Measurements from ENCODE around the gene TANC2. TPM values are rescaled to one million over a fixed set of nuclear protein-coding genes. Genes with fewer than 3 reads are reported as not detected.

TANC2 gene
- 10 to 100 TPM; 26.4 to 30.9 (median 27.1) TPM for polyA plus RNA-seq (ENCODE audit: insufficient read length in 3 of 3)

GRCh38 chr17:62965686-62966425 lies at the start of gene TANC2:
Gene TANC2 (plus strand): TSS chr17:62966235. CDS start chr17:63009560, 43,325 bp downstream.
- DNase-seq (ENCODE audit: low read depth in 3 of 3, low spot score in 2 of 3): peak; percentile 72 to 76 (median 75)

GRCh38 chr17:62916684-62917571 lies 49.1 kb upstream of the TANC2 start:
- DNase-seq (ENCODE audit: low read depth in 3 of 3, low spot score in 2 of 3): no peak

GRCh38 chr17:62919388-62919787 lies 46.6 kb upstream of the TANC2 start:
- no peak for DNase-seq (ENCODE audit: low read depth in 3 of 3, low spot score in 2 of 3)

GRCh38 chr17:62920300-62920699 lies 45.7 kb upstream of the TANC2 start:
- DNase-seq (ENCODE audit: low read depth in 3 of 3, low spot score in 2 of 3): no peak

- no peak for DNase-seq (ENCODE audit: low read depth in 3 of 3, low spot score in 2 of 3)
Observed at GRCh38 chr17:62921817-62922216, 44.2 kb upstream of the TANC2 start.

GRCh38 chr17:62923258-62924150 lies 42.5 kb upstream of the TANC2 start:
- no peak for DNase-seq (ENCODE audit: low read depth in 3 of 3, low spot score in 2 of 3)

GRCh38 chr17:62925267-62925836 lies 40.7 kb upstream of the TANC2 start:
- DNase-seq (ENCODE audit: low read depth in 3 of 3, low spot score in 2 of 3): no peak

GRCh38 chr17:62927083-62927482 lies 39.0 kb upstream of the TANC2 start:
- no peak for DNase-seq (ENCODE audit: low read depth in 3 of 3, low spot score in 2 of 3)

- no peak for DNase-seq (ENCODE audit: low read depth in 3 of 3, low spot score in 2 of 3)
Observed at GRCh38 chr17:62929320-62929719, 36.7 kb upstream of the TANC2 start.

GRCh38 chr17:62931101-62931500 lies 34.9 kb upstream of the TANC2 start:
- DNase-seq (ENCODE audit: low read depth in 3 of 3, low spot score in 2 of 3): no peak

GRCh38 chr17:62933501-62934385 lies 32.3 kb upstream of the TANC2 start:
- no peak for DNase-seq (ENCODE audit: low read depth in 3 of 3, low spot score in 2 of 3)

GRCh38 chr17:62935098-62935497 lies 30.9 kb upstream of the TANC2 start:
- no peak for DNase-seq (ENCODE audit: low read depth in 3 of 3, low spot score in 2 of 3)

GRCh38 chr17:62935523-62935922 lies 30.5 kb upstream of the TANC2 start:
- DNase-seq (ENCODE audit: low read depth in 3 of 3, low spot score in 2 of 3): no peak

- no peak for DNase-seq (ENCODE audit: low read depth in 3 of 3, low spot score in 2 of 3)
Observed at GRCh38 chr17:62937606-62938005, 28.4 kb upstream of the TANC2 start.

GRCh38 chr17:62941358-62941991 lies 24.6 kb upstream of the TANC2 start:
- DNase-seq (ENCODE audit: low read depth in 3 of 3, low spot score in 2 of 3): no peak

- no peak for DNase-seq (ENCODE audit: low read depth in 3 of 3, low spot score in 2 of 3)
Observed at GRCh38 chr17:62948370-62948769, 17.7 kb upstream of the TANC2 start.

- DNase-seq (ENCODE audit: low read depth in 3 of 3, low spot score in 2 of 3): no peak
Observed at GRCh38 chr17:62949036-62949435, 17.0 kb upstream of the TANC2 start.

- no peak for DNase-seq (ENCODE audit: low read depth in 3 of 3, low spot score in 2 of 3)
Observed at GRCh38 chr17:62950067-62950466, 16.0 kb upstream of the TANC2 start.

- DNase-seq (ENCODE audit: low read depth in 3 of 3, low spot score in 2 of 3): no peak
Observed at GRCh38 chr17:62955841-62956352, 10.1 kb upstream of the TANC2 start.

Measured in right renal cortex interstitium (tissue), 3 donors.